Uterus (tissue), 4 donors: Measurements from ENCODE around the gene MAPK6. TPM values are rescaled to one million over a fixed set of nuclear protein-coding genes. Genes with fewer than 3 reads are reported as not detected.
"Not testable (repeated sequence)": the region's sequence is repeated elsewhere in the genome, so short reads cannot be mapped to it uniquely, and the experiment has no call there.

ENCODE experiments used
- DNase-seq, 2 donors: peaks; one replicate each; pipeline ENCODE4 v3.0.0-alpha.2; 2019 to 2020
- H3K27ac ChIP-seq, 2 donors: fragments of 200-600 bp; sonication (generic); 1 replicate in 1 of 2; 2 replicates in 1 of 2; pipeline ENCODE4 v1.5.1; 2016 to 2018
- H3K27me3 ChIP-seq, 2 donors: fragments of 200-600 bp; sonication (generic); one replicate each; pipeline ENCODE4 v1.5.1; 2018 to 2019; ENCODE audit warnings: control low read depth in 1 of 2
- H3K36me3 ChIP-seq, 2 donors: fragments of 200-600 bp; sonication (generic); one replicate each; pipeline ENCODE4 v1.5.1; 2019; ENCODE audit warnings: control low read depth in 1 of 2
- H3K4me1 ChIP-seq, 2 donors: fragments of 200-600 bp; sonication (generic); one replicate each; pipeline ENCODE4 v1.5.1; 2018 to 2019; ENCODE audit warnings: control low read depth in 1 of 2
- H3K4me3 ChIP-seq, 2 donors: fragments of 200-600 bp; sonication (generic); 1 replicate in 1 of 2; 2 replicates in 1 of 2; pipeline ENCODE4 v1.5.1; 2018 to 2019; ENCODE audit warnings: mild to moderate bottlenecking in 1 of 2
- H3K9me3 ChIP-seq, 2 donors: fragments of 200-600 bp; sonication (generic); one replicate each; pipeline ENCODE4 v1.5.1; 2019; ENCODE audit warnings: control low read depth in 1 of 2
- CTCF ChIP-seq, 4 experiments: fragments of 200-600 bp in 2 of 4; fragments of 450-650 bp in 2 of 4; sonication (generic) in 2 of 4; IDR thresholded peaks; one replicate each; pipeline ENCODE4 v1.5.1; 2016 to 2019; ENCODE audit warnings: antibody characterized with exemption in 4 of 4, mild to moderate bottlenecking in 2 of 4, moderate library complexity in 1 of 4
- POLR2A ChIP-seq, 2 donors: fragments of 450-650 bp; IDR thresholded peaks; one replicate each; pipeline ENCODE4 v1.6.1; 2016; ENCODE audit warnings: antibody characterized with exemption in 2 of 2, mild to moderate bottlenecking in 1 of 2, moderate library complexity in 1 of 2
- intact Hi-C: fragments of 100-400 bp; cut with DNase I; formaldehyde crosslinking; loops from one replicate; pipeline ENCODE4 v1.15.1; 2023; ENCODE audit warnings: low total_unique reads
- total RNA-seq, 4 donors: library from RNA; depleted of rRNA in 3 of 4; stranded (reverse); fragments of >200 nt in 3 of 4; gene quantifications; one replicate each; pipeline versions ENCODE4 v1.1.0 to v1.2.4, GENCODE V29; 2014 to 2023
- donor health status: DM: yes; HTN: yes; CAD: no.

The MAPK6 gene
- total RNA-seq, 4 donors from 2014 or later: 11.5 to 47.1 (median 30.0) TPM

- intact Hi-C loops: no loop called here
- no peak overlapping the region for H3K4me3 ChIP-seq
- TF ChIP-seq POLR2A (IDR thresholded peaks at IDR 0.05) (no peak), CTCF (IDR thresholded peaks at IDR 0.05) (peak; percentile 61 to 73 (median 63))
- peak; percentile 62 to 78 for DNase-seq
- no peaks in the 10 kb centered on the region for H3K36me3 ChIP-seq
- no peaks in the 10 kb centered on the region for H3K9me3 ChIP-seq
- no peaks in the 10 kb centered on the region for H3K27me3 ChIP-seq
- no peak overlapping the region for H3K27ac ChIP-seq
- no peaks in the 10 kb centered on the region for H3K4me1 ChIP-seq
Measured at GRCh38 chr15:52078876-52079700, 60.1 kb downstream of the MAPK6 start.

GRCh38 chr15:52080031-52080430 is 61.0 kb downstream of the MAPK6 start:
- intact Hi-C loops: no loop called here
- H3K4me1 ChIP-seq: no peaks in the 10 kb centered on the region
- no peaks in the 10 kb centered on the region for H3K27me3 ChIP-seq
- H3K9me3 ChIP-seq: no peaks in the 10 kb centered on the region
- no peak overlapping the region for H3K4me3 ChIP-seq
- no peak overlapping the region for H3K27ac ChIP-seq
- TF ChIP-seq POLR2A (IDR thresholded peaks at IDR 0.05) (no peak), CTCF (IDR thresholded peaks at IDR 0.05) (no peak)
- H3K36me3 ChIP-seq: no peaks in the 10 kb centered on the region
- no peak for DNase-seq

- Histone ChIP-seq H3K27ac (no peak overlapping the region), H3K36me3 (no peaks in the 10 kb centered on the region), H3K4me3 (no peak overlapping the region), H3K9me3 (no peaks in the 10 kb centered on the region), H3K27me3 (no peaks in the 10 kb centered on the region), H3K4me1 (no peaks in the 10 kb centered on the region)
- intact Hi-C loops: no loop called here
- no peak for TF ChIP-seq CTCF (IDR thresholded peaks at IDR 0.05)
- no peak for TF ChIP-seq POLR2A (IDR thresholded peaks at IDR 0.05)
- no peak for DNase-seq
Measured at GRCh38 chr15:52080706-52081392, 61.8 kb downstream of the MAPK6 start.

GRCh38 chr15:52082197-52083036 is 63.4 kb downstream of the MAPK6 start:
- H3K9me3 ChIP-seq: no peaks in the 10 kb centered on the region
- H3K4me3 ChIP-seq: no peak overlapping the region
- H3K27me3 ChIP-seq: no peaks in the 10 kb centered on the region
- no peak overlapping the region for H3K27ac ChIP-seq
- no peak for DNase-seq
- H3K4me1 ChIP-seq: no peaks in the 10 kb centered on the region
- H3K36me3 ChIP-seq: no peaks in the 10 kb centered on the region
- TF ChIP-seq POLR2A (IDR thresholded peaks at IDR 0.05): no peak
- TF ChIP-seq CTCF (IDR thresholded peaks at IDR 0.05): no peak
- intact Hi-C loops: no loop called here

- H3K27me3 ChIP-seq, H3K27ac ChIP-seq, DNase-seq, H3K4me1 ChIP-seq, H3K36me3 ChIP-seq, H3K9me3 ChIP-seq, H3K4me3 ChIP-seq, intact Hi-C loops: not testable (repeated sequence)
Measured at GRCh38 chr15:52083037-52083359, 64.0 kb downstream of the MAPK6 start.
